Right atrium auricular region (tissue), 2 donors: Measurements from ENCODE around the gene DSPP. TPM values are rescaled to one million over a fixed set of nuclear protein-coding genes. Genes with fewer than 3 reads are reported as not detected.

Experiments used
- DNase-seq: peaks from one replicate; pipeline ENCODE4 v3.0.0-alpha.2; 2019; ENCODE audit warnings: low spot score
- H3K27ac ChIP-seq, 2 donors: fragments of 200-600 bp; sonication (generic); 1 replicate in 1 of 2; 2 replicates in 1 of 2; pipeline ENCODE4 v1.5.1; 2016 to 2019
- H3K27me3 ChIP-seq, 2 donors: fragments of 200-600 bp; sonication (generic); one replicate each; pipeline versions ENCODE4 v1.5.1 to v1.6.0; 2017 to 2019
- H3K36me3 ChIP-seq: fragments of 200-600 bp; sonication (generic); one replicate; pipeline ENCODE4 v1.5.1; 2016
- H3K4me1 ChIP-seq, 2 donors: fragments of 200-600 bp; sonication (generic); one replicate each; pipeline versions ENCODE4 v1.5.1 to v1.6.0; 2017 to 2019
- H3K4me3 ChIP-seq, 2 donors: fragments of 200-600 bp; sonication (generic); 1 replicate in 1 of 2; 2 replicates in 1 of 2; pipeline ENCODE4 v1.5.1; 2017 to 2019; ENCODE audit warnings: mild to moderate bottlenecking in 1 of 2, moderate library complexity in 1 of 2
- H3K9me3 ChIP-seq, 2 donors: fragments of 200-600 bp; sonication (generic); one replicate each; pipeline ENCODE4 v1.5.1; 2019
- CTCF ChIP-seq, 2 donors: fragments of 200-600 bp; sonication (generic); IDR thresholded peaks; one replicate each; pipeline ENCODE4 v1.5.1; 2019; ENCODE audit warnings: antibody characterized with exemption in 2 of 2
- total RNA-seq, 2 donors: library from RNA; depleted of rRNA; stranded (reverse); fragments of >200 nt; gene quantifications; one replicate each; pipeline ENCODE4 v1.1.0, GENCODE V29; 2016

Gene DSPP
- total RNA-seq, 2 donors from 2014 or later: not detected

GRCh38 chr4:87580057-87580456 lies 28.3 kb upstream of the DSPP start:
- no peaks in the 10 kb centered on the region for H3K4me1 ChIP-seq
- H3K36me3 ChIP-seq: no peaks in the 10 kb centered on the region
- no peak for TF ChIP-seq CTCF (IDR thresholded peaks at IDR 0.05)
- no peak overlapping the region for H3K27ac ChIP-seq
- H3K9me3 ChIP-seq: no peaks in the 10 kb centered on the region
- no peak for DNase-seq
- H3K4me3 ChIP-seq: no peak overlapping the region
- no peaks in the 10 kb centered on the region for H3K27me3 ChIP-seq

GRCh38 chr4:87584222-87584908 lies 24.0 kb upstream of the DSPP start:
- no peak overlapping the region for H3K4me3 ChIP-seq
- no peak overlapping the region for H3K27ac ChIP-seq
- no peaks in the 10 kb centered on the region for H3K4me1 ChIP-seq
- TF ChIP-seq CTCF (IDR thresholded peaks at IDR 0.05): no peak
- no peaks in the 10 kb centered on the region for H3K27me3 ChIP-seq
- H3K36me3 ChIP-seq: no peaks in the 10 kb centered on the region
- H3K9me3 ChIP-seq: no peaks in the 10 kb centered on the region
- DNase-seq: no peak

- H3K27ac ChIP-seq: peak overlapping the region in 1 of 2 donors; percentile 13
- no peak overlapping the region for H3K4me3 ChIP-seq
- H3K9me3 ChIP-seq: peaks cover 0 to 4% of the 10 kb centered on the region in 2 donors
- H3K27me3 ChIP-seq: no peaks in the 10 kb centered on the region
- no peaks in the 10 kb centered on the region for H3K4me1 ChIP-seq
- no peak for DNase-seq
- no peak for TF ChIP-seq CTCF (IDR thresholded peaks at IDR 0.05)
- H3K36me3 ChIP-seq: no peaks in the 10 kb centered on the region
These were observed 18.8 kb upstream of the DSPP start for GRCh38 chr4:87589531-87589930.

GRCh38 chr4:87592124-87592523 lies 16.2 kb upstream of the DSPP start:
- DNase-seq: no peak
- no peaks in the 10 kb centered on the region for H3K36me3 ChIP-seq
- H3K9me3 ChIP-seq: peaks cover 0 to 9% of the 10 kb centered on the region in 2 donors
- no peaks in the 10 kb centered on the region for H3K27me3 ChIP-seq
- H3K4me3 ChIP-seq: no peak overlapping the region
- TF ChIP-seq CTCF (IDR thresholded peaks at IDR 0.05): no peak
- no peak overlapping the region for H3K27ac ChIP-seq
- H3K4me1 ChIP-seq: no peaks in the 10 kb centered on the region

GRCh38 chr4:87601361-87601760 lies 7.0 kb upstream of the DSPP start:
- no peak for DNase-seq
- H3K9me3 ChIP-seq: no peaks in the 10 kb centered on the region
- no peaks in the 10 kb centered on the region for H3K36me3 ChIP-seq
- H3K27ac ChIP-seq: no peak overlapping the region
- TF ChIP-seq CTCF (IDR thresholded peaks at IDR 0.05): no peak
- H3K4me3 ChIP-seq: no peak overlapping the region
- no peaks in the 10 kb centered on the region for H3K4me1 ChIP-seq
- H3K27me3 ChIP-seq: no peaks in the 10 kb centered on the region
